OCI-LY7 (cell line): ENCODE data around the gene STARD3. TPM values are rescaled to one million over a fixed set of nuclear protein-coding genes. Genes with fewer than 3 reads are reported as not detected.

Experiments
- BruUV-seq: library from RNA; stranded (reverse); fragments of 400-500 nt; replicated peaks from 2 replicates; lab custom pipeline; 2021; lab: Mats Ljungman, UMichigan
- CTCF ChIA-PET: fragments of 300-600 bp; sonication (Branson Sonifier 250); formaldehyde crosslinking; loops from one replicate; lab custom pipeline; 2022; ENCODE audit warnings: antibody characterized with exemption; ENCODE audit not compliant: unreplicated experiment; lab: Charles Lee
- POLR2A ChIA-PET: fragments of 300-600 bp; sonication (Branson Sonifier 250); formaldehyde crosslinking; loops from one replicate; lab custom pipeline; 2022; ENCODE audit warnings: antibody characterized with exemption; lab: Charles Lee
- DNase-seq: peaks from one replicate; pipeline ENCODE4 v3.0.0-alpha.2; 2015; ENCODE audit warnings: low spot score
- H2AFZ ChIP-seq: fragments of 200-600 bp; sonication (generic), shearing (Covaris generic); 2 replicates; pipeline ENCODE4 v1.6.1; 2014; ENCODE audit warnings: mild to moderate bottlenecking, antibody characterized with exemption, low read length, moderate library complexity
- H3K27ac ChIP-seq: fragments of 200-600 bp; sonication (generic); 2 replicates; pipeline ENCODE4 v1.5.1; 2014; ENCODE audit warnings: mixed run types, low read depth, mild to moderate bottlenecking, moderate library complexity, low read length, inconsistent platforms; ENCODE audit not compliant: poor library complexity, severe bottlenecking
- H3K36me3 ChIP-seq: fragments of 200-600 bp; sonication (generic); 2 replicates; pipeline ENCODE4 v1.6.1; 2014; ENCODE audit warnings: mild to moderate bottlenecking, antibody characterized with exemption, low read length, moderate library complexity, mixed read lengths; ENCODE audit not compliant: insufficient read depth
- H3K4me1 ChIP-seq: fragments of 200-600 bp; sonication (generic); 2 replicates; pipeline ENCODE4 v1.5.1; 2014; ENCODE audit warnings: mild to moderate bottlenecking, low read length; ENCODE audit not compliant: insufficient read depth, poor library complexity, severe bottlenecking
- H3K4me2 ChIP-seq: fragments of 200-600 bp; sonication (generic); 2 replicates; pipeline ENCODE4 v1.6.1; 2014; ENCODE audit warnings: mild to moderate bottlenecking, low read length
- H3K4me3 ChIP-seq: fragments of 200-600 bp; sonication (generic); 2 replicates; pipeline ENCODE4 v1.5.1; 2014; ENCODE audit warnings: mild to moderate bottlenecking, low read depth, low read length; ENCODE audit not compliant: poor library complexity, severe bottlenecking
- H3K79me2 ChIP-seq: fragments of 200-600 bp; sonication (generic); 2 replicates; pipeline ENCODE4 v1.6.1; 2016; ENCODE audit warnings: low read depth, mild to moderate bottlenecking, low read length, moderate library complexity, mixed read lengths; ENCODE audit not compliant: insufficient read depth
- H3K9me2 ChIP-seq: fragments of 200-600 bp; sonication (generic); 2 replicates; pipeline ENCODE4 v1.6.1; 2016; ENCODE audit warnings: mild to moderate bottlenecking, low read length, mixed read lengths; ENCODE audit not compliant: insufficient read depth
- H3K9me3 ChIP-seq: fragments of 200-600 bp; sonication (generic); 2 replicates; pipeline ENCODE4 v1.6.1; 2014; ENCODE audit warnings: mild to moderate bottlenecking, mixed run types, low read length, mixed read lengths
- H4K20me1 ChIP-seq: fragments of 200-600 bp; sonication (generic); 2 replicates; pipeline ENCODE4 v1.6.1; 2014; ENCODE audit warnings: mild to moderate bottlenecking, antibody characterized with exemption, low read length, moderate library complexity, mixed read lengths; ENCODE audit not compliant: insufficient read depth
- CTCF ChIP-seq: fragments of 200-600 bp; sonication (generic); conservative IDR thresholded peaks from 2 replicates; pipeline ENCODE4 v1.5.1; 2014; ENCODE audit warnings: mild to moderate bottlenecking, antibody characterized with exemption, low read length, moderate library complexity, mixed read lengths
- EZH2phosphoT487 ChIP-seq: fragments of 200-600 bp; sonication (generic); IDR thresholded peaks from 2 replicates; pipeline ENCODE4 v1.6.1; 2018; ENCODE audit warnings: low read depth, borderline replicate concordance, mild to moderate bottlenecking, mixed run types, antibody characterized with exemption, low read length, moderate library complexity, mixed read lengths
- intact Hi-C: fragments of 100-400 bp; cut with micrococcal nuclease; formaldehyde crosslinking; loops from one replicate; pipeline ENCODE4 v1.10.0; 2022; ENCODE audit not compliant: unreplicated experiment
- total RNA-seq, 2 experiments: library from RNA; depleted of rRNA in 1 of 2; stranded (reverse); fragments of >200 nt in 1 of 2; shearing (Covaris generic) in 1 of 2; gene quantifications; 2 replicates each; pipeline ENCODE4 v1.2.3, GENCODE V29; 2014 to 2022

Gene STARD3
- total RNA-seq, 2 experiments from 2014 or later, result 36.5 to 54.2 TPM

GRCh38 chr17:39663340-39663687 lies 26.4 kb downstream of the STARD3 start:
- no peak for TF ChIP-seq CTCF
- TF ChIP-seq EZH2phosphoT487, result no peak
- no peaks in the 10 kb centered on the region for H4K20me1 ChIP-seq
- H3K9me3 ChIP-seq, result no peaks in the 10 kb centered on the region
- DNase-seq, result no peak
- H2AFZ ChIP-seq, result no peak overlapping the region
- peaks cover 4% of the 10 kb centered on the region for H3K4me1 ChIP-seq
- H3K27ac ChIP-seq, result no peak overlapping the region
- no peaks in the 10 kb centered on the region for H3K79me2 ChIP-seq
- ChIA-PET CTCF (no interaction called here), POLR2A (no interaction called here)
- intact Hi-C loops, result no loop called here
- no TSS peak for BruUV-seq
- peaks cover 25% of the 10 kb centered on the region; the same call in 1 of the 2 replicates for H3K36me3 ChIP-seq
- H3K4me2 ChIP-seq, result no peak overlapping the region
- H3K9me2 ChIP-seq, result no peaks in the 10 kb centered on the region
- no peak overlapping the region for H3K4me3 ChIP-seq

- Histone ChIP-seq H3K27ac (no peak overlapping the region), H3K9me2 (no peaks in the 10 kb centered on the region), H3K4me1 (peaks cover 4% of the 10 kb centered on the region), H3K4me2 (no peak overlapping the region), H4K20me1 (no peaks in the 10 kb centered on the region), H3K4me3 (no peak overlapping the region), H3K36me3 (peaks cover 21% of the 10 kb centered on the region; the same call in 1 of the 2 replicates), H3K9me3 (no peaks in the 10 kb centered on the region), H3K79me2 (no peaks in the 10 kb centered on the region), H2AFZ (no peak overlapping the region)
- no TSS peak for BruUV-seq
- no peak for DNase-seq
- CTCF ChIA-PET, result no interaction called here
- no peak for TF ChIP-seq CTCF
- TF ChIP-seq EZH2phosphoT487, result no peak
- intact Hi-C loops, result no loop called here
- POLR2A ChIA-PET, result no interaction called here
These were observed 27.0 kb downstream of the STARD3 start for GRCh38 chr17:39663688-39664580.
